ENCODE results near the gene C1R. TPM values are rescaled to one million over a fixed set of nuclear protein-coding genes. Genes with fewer than 3 reads are reported as not detected.
"Not testable (repeated sequence)": the region's sequence is repeated elsewhere in the genome, so short reads cannot be mapped to it uniquely, and the experiment has no call there.

C1R gene
- total and polyA plus RNA-seq, 10 donors: 91.8 to 421 (median 282) TPM

DNA sequence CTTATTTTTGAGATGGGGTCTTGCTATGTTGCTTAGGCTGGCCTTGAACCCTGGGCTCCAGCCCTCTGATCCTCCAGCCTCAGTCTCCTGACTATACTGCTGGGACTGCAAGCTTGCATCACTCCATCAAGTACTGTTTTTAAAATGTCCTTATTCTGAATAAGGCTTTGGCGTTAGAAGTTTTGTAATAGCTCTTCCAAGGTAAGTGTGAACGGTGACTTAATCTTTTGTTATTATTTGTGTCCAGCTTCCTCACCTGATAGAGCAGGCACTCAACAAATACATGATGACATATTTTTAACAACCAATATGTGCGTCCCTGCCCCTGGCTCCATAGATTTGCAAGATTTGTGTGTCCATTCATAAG is 15.4 kb upstream of the C1R start:
- peak overlapping the region; percentile 58 to 86 (median 68) for H3K4me3 ChIP-seq
- 28 to 63% (median 33%) methylated on average over 3 of the region's 3 CpGs for WGBS, 5 donors
- H3K27ac ChIP-seq: peak overlapping the region; percentile 89 to 98 (median 96)
- H3K27me3 ChIP-seq (replicated peaks in 1 of 7): no peaks in the 10 kb centered on the region
- peaks cover 12 to 94% (median 48%) of the 10 kb centered on the region in 6 donors for H3K4me1 ChIP-seq
- intact Hi-C loops (cut with DNase I; ENCODE audit: low total_unique reads): no loop called here
- no peak for TF ChIP-seq POLR2AphosphoS5 (IDR thresholded peaks at IDR 0.05)
- TF ChIP-seq, protein P1, sequence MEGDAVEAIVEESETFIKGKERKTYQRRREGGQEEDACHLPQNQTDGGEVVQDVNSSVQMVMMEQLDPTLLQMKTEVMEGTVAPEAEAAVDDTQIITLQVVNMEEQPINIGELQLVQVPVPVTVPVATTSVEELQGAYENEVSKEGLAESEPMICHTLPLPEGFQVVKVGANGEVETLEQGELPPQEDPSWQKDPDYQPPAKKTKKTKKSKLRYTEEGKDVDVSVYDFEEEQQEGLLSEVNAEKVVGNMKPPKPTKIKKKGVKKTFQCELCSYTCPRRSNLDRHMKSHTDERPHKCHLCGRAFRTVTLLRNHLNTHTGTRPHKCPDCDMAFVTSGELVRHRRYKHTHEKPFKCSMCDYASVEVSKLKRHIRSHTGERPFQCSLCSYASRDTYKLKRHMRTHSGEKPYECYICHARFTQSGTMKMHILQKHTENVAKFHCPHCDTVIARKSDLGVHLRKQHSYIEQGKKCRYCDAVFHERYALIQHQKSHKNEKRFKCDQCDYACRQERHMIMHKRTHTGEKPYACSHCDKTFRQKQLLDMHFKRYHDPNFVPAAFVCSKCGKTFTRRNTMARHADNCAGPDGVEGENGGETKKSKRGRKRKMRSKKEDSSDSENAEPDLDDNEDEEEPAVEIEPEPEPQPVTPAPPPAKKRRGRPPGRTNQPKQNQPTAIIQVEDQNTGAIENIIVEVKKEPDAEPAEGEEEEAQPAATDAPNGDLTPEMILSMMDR (IDR thresholded peaks at IDR 0.05 in 8 of 11, conservative IDR thresholded peaks at IDR 0.05 in 3 of 11): peak in 1 of 11 experiments; percentile 3
- peaks cover 0 to 15% (median 11%) of the 10 kb centered on the region in 8 donors for H3K9me3 ChIP-seq
- DNase-seq: no peak
- H3K36me3 ChIP-seq: peaks cover 0 to 29% (median 14%) of the 10 kb centered on the region in 6 donors

DNA sequence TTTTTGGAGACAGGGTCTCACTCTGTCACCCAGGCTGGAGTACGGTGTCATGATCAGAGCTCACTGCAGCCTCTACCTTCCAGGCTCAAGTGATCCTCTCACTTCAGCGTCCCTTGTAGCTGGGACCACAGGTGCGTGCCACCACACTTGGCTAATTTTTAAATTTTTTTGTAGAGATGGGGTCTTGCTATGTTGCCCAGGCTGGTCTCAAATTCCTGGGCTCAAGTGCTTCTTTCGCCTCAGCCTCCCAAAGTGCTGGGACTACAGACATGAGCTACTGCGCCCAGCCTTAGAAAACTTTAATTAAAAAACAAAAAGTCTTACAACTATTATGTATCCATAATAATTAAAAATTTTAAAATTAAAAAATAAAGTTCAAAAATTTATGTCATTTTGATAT is 14.9 kb upstream of the C1R start:
- intact Hi-C loops (cut with DNase I; ENCODE audit: low total_unique reads); H3K27me3 ChIP-seq (replicated peaks in 1 of 7); DNase-seq: not testable (repeated sequence)
- Histone ChIP-seq H3K36me3 (peaks cover 0 to 34% (median 14%) of the 10 kb centered on the region in 6 donors), H3K4me3 (peak overlapping the region in 5 of 8 donors; percentile 58 to 86 (median 68)), H3K27ac (peak overlapping the region in 7 of 8 donors; percentile 94 to 98 (median 96)), H3K4me1 (peaks cover 9 to 94% (median 45%) of the 10 kb centered on the region in 6 donors), H3K9me3 (peaks cover 0 to 15% (median 11%) of the 10 kb centered on the region in 8 donors)
- WGBS, 5 donors: 97 to 100% (median 98%) methylated on average over 5 of the region's 5 CpGs

DNA sequence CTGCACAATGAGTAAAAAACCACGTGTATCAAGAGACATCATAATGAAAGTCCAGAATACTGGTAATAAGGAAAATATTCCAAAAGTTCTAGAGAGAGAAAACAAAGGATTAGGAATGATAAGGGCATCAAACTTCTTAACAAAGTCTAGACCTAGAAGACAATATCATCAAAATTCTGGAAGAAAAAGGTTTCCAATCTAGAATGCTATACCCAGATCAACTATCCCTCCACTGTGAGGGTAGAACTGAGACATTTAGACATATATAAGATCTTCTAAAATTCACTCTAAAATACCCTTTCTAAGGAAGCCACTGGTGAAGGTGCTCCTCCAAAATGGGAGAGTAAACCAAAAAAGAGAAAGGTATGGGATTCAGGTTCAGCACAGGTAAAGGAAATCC is 13.8 kb upstream of the C1R start:
- no peak overlapping the region for H3K4me3 ChIP-seq
- intact Hi-C loops (cut with DNase I; ENCODE audit: low total_unique reads): no loop called here
- no peaks in the 10 kb centered on the region for H3K27me3 ChIP-seq (replicated peaks in 1 of 7)
- H3K27ac ChIP-seq: peak overlapping the region in 2 of 8 donors; percentile 96 to 98
- 84 to 98% (median 95%) methylated on average over 1 of the region's 1 CpG for WGBS, 5 donors
- no peak for DNase-seq
- H3K36me3 ChIP-seq: peaks cover 0 to 45% (median 19%) of the 10 kb centered on the region in 6 donors
- TF ChIP-seq POLR2A (IDR thresholded peaks at IDR 0.05): no peak
- TF ChIP-seq, protein P1 (IDR thresholded peaks at IDR 0.05 in 8 of 11, conservative IDR thresholded peaks at IDR 0.05 in 3 of 11): no peak
- TF ChIP-seq POLR2AphosphoS5 (IDR thresholded peaks at IDR 0.05): no peak
- peaks cover 9 to 91% (median 40%) of the 10 kb centered on the region in 6 donors for H3K4me1 ChIP-seq
- H3K9me3 ChIP-seq: peaks cover 0 to 15% (median 11%) of the 10 kb centered on the region in 8 donors

DNA sequence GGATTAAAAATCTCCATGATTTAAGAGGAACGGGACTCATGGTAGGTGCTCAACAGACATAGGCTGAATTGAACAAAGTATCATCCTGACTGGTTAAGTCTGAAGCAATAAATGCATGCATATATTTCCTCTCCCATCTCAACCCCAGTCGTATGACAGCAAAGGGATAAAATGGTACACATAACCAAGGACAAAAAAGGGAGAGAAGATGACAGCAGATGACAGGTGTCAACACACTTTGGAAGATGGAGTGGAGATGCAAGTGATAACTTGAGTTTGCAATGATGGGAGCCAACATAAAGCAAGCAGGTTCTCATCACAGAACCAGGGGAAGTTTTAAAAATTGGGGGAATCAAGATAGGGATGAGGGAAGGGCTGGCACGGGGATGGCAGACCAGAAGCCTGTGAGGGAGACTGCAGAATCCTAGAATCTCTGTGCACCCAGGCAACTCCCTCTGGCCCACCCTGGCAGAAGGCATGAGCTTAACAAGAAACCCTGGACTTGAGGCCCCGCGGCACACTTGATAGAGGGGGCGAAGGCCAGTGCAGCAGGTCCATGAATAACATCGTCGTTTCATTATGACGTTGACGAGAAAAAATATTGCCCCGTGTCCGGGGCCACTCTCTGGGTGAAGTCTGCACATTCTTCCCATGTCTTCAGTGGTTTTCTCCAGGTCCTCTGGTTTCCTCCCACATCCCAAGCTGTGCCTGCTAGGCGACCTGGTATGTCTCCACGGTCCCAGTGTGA is 11.8 kb upstream of the C1R start:
- TF ChIP-seq POLR2A (IDR thresholded peaks at IDR 0.05) (no peak), POLR2AphosphoS5 (IDR thresholded peaks at IDR 0.05) (no peak)
- TF ChIP-seq, protein P1 (IDR thresholded peaks at IDR 0.05 in 8 of 11, conservative IDR thresholded peaks at IDR 0.05 in 3 of 11): no peak
- Histone ChIP-seq H3K4me1 (peaks cover 0 to 80% (median 23%) of the 10 kb centered on the region in 6 donors), H3K9me3 (peaks cover 0 to 15% (median 11%) of the 10 kb centered on the region in 8 donors), H3K36me3 (peaks cover 0 to 66% (median 24%) of the 10 kb centered on the region in 6 donors), H3K27ac (no peak overlapping the region), H3K27me3 (replicated peaks in 1 of 7) (no peaks in the 10 kb centered on the region), H3K4me3 (no peak overlapping the region)
- intact Hi-C loops (cut with DNase I; ENCODE audit: low total_unique reads): no loop called here
- DNase-seq: no peak
- 92 to 96% (median 93%) methylated on average over 14 of the region's 14 CpGs for WGBS, 5 donors
